H1 (cell line): ENCODE measurements around the gene PAX3. TPM values are rescaled to one million over a fixed set of nuclear protein-coding genes. Genes with fewer than 3 reads are reported as not detected.

Experiments used
- BCL11A ChIP-seq, 2 experiments: IDR thresholded peaks; one replicate each; pipeline ENCODE4 v1.6.1; 2011; ENCODE audit warnings: low read depth in 2 of 2, low read length in 2 of 2, mild to moderate bottlenecking in 2 of 2
- CHD2 ChIP-seq: IDR thresholded peaks from 2 replicates; pipeline ENCODE4 v1.6.1; 2012; ENCODE audit warnings: low read length, improper control_type of control experiment
- CTCF ChIP-seq, 3 experiments: IDR thresholded peaks; 1 replicate in 2 of 3; 2 replicates in 1 of 3; pipeline versions ENCODE4 v1.5.1 to v1.6.1; 2011; ENCODE audit warnings: low read length in 3 of 3, mild to moderate bottlenecking in 3 of 3, inconsistent platforms in 2 of 3, low read depth in 1 of 3, moderate library complexity in 1 of 3; ENCODE audit not compliant: insufficient read depth in 1 of 3; ENCODE audit errors: control extremely low read depth in 1 of 3
- E2F6 ChIP-seq: IDR thresholded peaks from 2 replicates; pipeline ENCODE4 v1.6.1; 2012; ENCODE audit warnings: inconsistent platforms
- EZH2 ChIP-seq: fragments of 200-600 bp; sonication (generic); IDR thresholded peaks from 2 replicates; pipeline ENCODE4 v1.7.1; 2012; ENCODE audit warnings: low read depth, mild to moderate bottlenecking, moderate library complexity, low read length, inconsistent platforms; ENCODE audit not compliant: severe bottlenecking
- HDAC6 ChIP-seq: IDR thresholded peaks from one replicate; pipeline ENCODE4 v1.7.1; 2012; ENCODE audit warnings: low read depth, mild to moderate bottlenecking, inconsistent platforms, low read length, moderate library complexity
- JUND ChIP-seq: IDR thresholded peaks from 2 replicates; pipeline ENCODE4 v1.6.1; 2011; ENCODE audit warnings: mild to moderate bottlenecking, improper control_type of control experiment, low read length
- POLR2AphosphoS5 ChIP-seq: IDR thresholded peaks from 2 replicates; pipeline ENCODE4 v1.6.1; 2011; ENCODE audit warnings: low read depth, low read length
- SIRT6 ChIP-seq: IDR thresholded peaks from one replicate; pipeline ENCODE4 v1.7.1; 2012; ENCODE audit warnings: low read length, inconsistent platforms
- TAF1 ChIP-seq: IDR thresholded peaks from 2 replicates; pipeline ENCODE4 v1.6.1; 2011; ENCODE audit warnings: mild to moderate bottlenecking, low read depth, low read length
- TCF12 ChIP-seq: IDR thresholded peaks from 2 replicates; pipeline ENCODE4 v1.6.1; 2011; ENCODE audit warnings: low read depth, mild to moderate bottlenecking, low read length
- polyA plus RNA-seq, 7 experiments: library from polyadenylated mRNA; depleted of rRNA in 3 of 7; stranded (reverse) in 5 of 7; unstranded in 2 of 7; fragments of >200 nt in 5 of 7; fragments of 200-250 nt in 2 of 7; gene quantifications; 1 replicate in 5 of 7; 2 replicates in 1 of 7; 4 replicates in 1 of 7; pipeline versions ENCODE4 v1.2.1 to v1.2.3, GENCODE V29; 2011 to 2013; ENCODE audit warnings: missing spikeins in 2 of 7, mixed read lengths in 2 of 7
- total RNA-seq: library from RNA; stranded (reverse); fragmentation: NEBNext Ultra II Directional; extraction: Animal tissue kit (Norgen Biotek cat#: 25700); gene quantifications from 2 replicates; pipeline ENCODE4 v1.2.1, GENCODE V29; 2021

Gene PAX3
- total and polyA plus RNA-seq, 2 of the 8 experiments (the other 6 are each of a cell fraction or from before 2014, with no cell fraction given) = 0.33 TPM; not detected in 1

GRCh38 chr2:222239945-222240675 lies 58.7 kb downstream of the PAX3 start (continued):
- TF ChIP-seq JUND = no peak
- no peak for TF ChIP-seq TCF12
- no peak for TF ChIP-seq SIRT6
- no peak for TF ChIP-seq BCL11A (IDR thresholded peaks at IDR 0.05; ENCODE audit: low read depth in 2 of 2, low read length in 2 of 2)
- no peak for TF ChIP-seq TAF1
- no peak for TF ChIP-seq HDAC6
- no peak for TF ChIP-seq CHD2
- TF ChIP-seq POLR2AphosphoS5 = no peak
- 0 out of 2 replicates have a peak, but pooled peaks have one; percentile 47 for TF ChIP-seq E2F6
- TF ChIP-seq EZH2 = no peak
- no peak for TF ChIP-seq CTCF (IDR thresholded peaks at IDR 0.05; ENCODE audit: control extremely low read depth in 1 of 3, insufficient read depth in 1 of 3, low read depth in 1 of 3, low read length in 3 of 3)
